IPS DF 4.7 (cell line): ENCODE results near the gene ACAD8.

Experiments
- DNase-seq: peaks from one replicate; pipeline ENCODE4 v3.0.0-alpha.2; 2013; ENCODE audit warnings: low spot score; ENCODE audit errors: extremely low read depth

ACAD8 gene

GRCh38 chr11:134253188-134253993 is at the start of gene ACAD8, which contains the start of gene THYN1:
Gene ACAD8 (plus strand): TSS chr11:134253568. CDS start chr11:134253601, 33 bp downstream.
Gene THYN1 (minus strand): TSS chr11:134253352. CDS start chr11:134252882, 470 bp downstream.
- no peak for DNase-seq

- DNase-seq, result no peak
Measured at GRCh38 chr11:134205729-134206128, 47.6 kb upstream of the ACAD8 start.

GRCh38 chr11:134206185-134206584 is 47.2 kb upstream of the ACAD8 start:
- DNase-seq, result no peak

- no peak for DNase-seq
Measured at GRCh38 chr11:134207538-134208239, 45.7 kb upstream of the ACAD8 start.

GRCh38 chr11:134215836-134216235 is 37.5 kb upstream of the ACAD8 start:
- no peak for DNase-seq

- DNase-seq, result no peak
Measured at GRCh38 chr11:134216816-134217215, 36.6 kb upstream of the ACAD8 start.

- DNase-seq, result no peak
Measured at GRCh38 chr11:134223121-134223520, 30.2 kb upstream of the ACAD8 start.

- peak; percentile 94 for DNase-seq
Measured at GRCh38 chr11:134223836-134224709, 29.3 kb upstream of the ACAD8 start, which contains the start of the genes NCAPD3 and VPS26B. Gene NCAPD3 (minus strand): TSS chr11:134223967. CDS start chr11:134223926, 41 bp downstream. Gene VPS26B (plus strand): TSS chr11:134224671. CDS start chr11:134225123, 452 bp downstream.

GRCh38 chr11:134224710-134225664 is 28.4 kb upstream of the ACAD8 start:
- DNase-seq, result no peak

- no peak for DNase-seq
Measured at GRCh38 chr11:134226806-134227325, 26.5 kb upstream of the ACAD8 start.

- DNase-seq, result no peak
Measured at GRCh38 chr11:134228625-134229024, 24.7 kb upstream of the ACAD8 start.

GRCh38 chr11:134229126-134229790 is 24.1 kb upstream of the ACAD8 start:
- DNase-seq, result no peak

GRCh38 chr11:134230339-134230738 is 23.0 kb upstream of the ACAD8 start:
- DNase-seq, result no peak

GRCh38 chr11:134231958-134232659 is 21.3 kb upstream of the ACAD8 start:
- DNase-seq, result no peak

GRCh38 chr11:134233729-134234179 is 19.6 kb upstream of the ACAD8 start:
- no peak for DNase-seq

- DNase-seq, result no peak
Measured at GRCh38 chr11:134235399-134235798, 18.0 kb upstream of the ACAD8 start.

- DNase-seq, result no peak
Measured at GRCh38 chr11:134236834-134237556, 16.4 kb upstream of the ACAD8 start.

GRCh38 chr11:134237557-134237922 is 15.8 kb upstream of the ACAD8 start:
- no peak for DNase-seq
